ENCODE data around the gene CLECL1. TPM values are rescaled to one million over a fixed set of nuclear protein-coding genes. Genes with fewer than 3 reads are reported as not detected.
"Not testable (repeated sequence)": the region's sequence is repeated elsewhere in the genome, so short reads cannot be mapped to it uniquely, and the experiment has no call there.

The CLECL1 gene
- total and polyA plus RNA-seq, 2 of the 8 experiments (the other 6 are each of a cell fraction or from before 2014, with no cell fraction given), result not detected

GRCh38 chr12:9717070-9717925 lies 15.6 kb downstream of the CLECL1 start (continued):
- TF ChIP-seq YY1 (IDR thresholded peaks at IDR 0.05; ENCODE audit: low read depth, low read length), result no peak

- H2AFZ ChIP-seq (ENCODE audit: low read length); H4K5ac ChIP-seq (ENCODE audit: insufficient read length, low read depth, low read length); H3K14ac ChIP-seq (ENCODE audit: insufficient read length); H3K79me1 ChIP-seq (ENCODE audit: low read depth, low read length); H2BK20ac ChIP-seq (ENCODE audit: low read length); H3K23ac ChIP-seq (ENCODE audit: insufficient read length); H3K4me1 ChIP-seq (replicated peaks in 1 of 4; ENCODE audit: control insufficient read depth in 3 of 4, insufficient read depth in 4 of 4, low read length in 3 of 4); H2BK15ac ChIP-seq (ENCODE audit: low read length); H3K4me2 ChIP-seq (ENCODE audit: insufficient read depth in 1 of 2, low read depth in 2 of 2, low read length in 2 of 2); H3K23me2 ChIP-seq (ENCODE audit: low read depth, low read length); CTCF ChIA-PET (ENCODE audit: partially characterized antibody); H3K18ac ChIP-seq (ENCODE audit: extremely low read depth, low read length); H2BK5ac ChIP-seq (ENCODE audit: low read depth, low read length); H3K27ac ChIP-seq (ENCODE audit: low read depth, low read length); H3K36me3 ChIP-seq (ENCODE audit: control insufficient read depth in 2 of 4, insufficient read depth in 4 of 4, low read length in 3 of 4); FAIRE-seq; H4K91ac ChIP-seq (replicated peaks; ENCODE audit: insufficient read length, low read length); H2BK12ac ChIP-seq (ENCODE audit: low read depth, low read length); H3K9me3 ChIP-seq (ENCODE audit: insufficient read depth in 2 of 2, low read depth in 1 of 2, low read length in 1 of 2); H4K8ac ChIP-seq (ENCODE audit: extremely low read depth, insufficient read depth, low read length); H3K9ac ChIP-seq (replicated peaks in 1 of 4; ENCODE audit: extremely low read depth in 1 of 4, low read depth in 3 of 4, low read length in 3 of 4); H4K20me1 ChIP-seq (replicated peaks in 1 of 2; ENCODE audit: control insufficient read depth in 1 of 2, insufficient read depth in 2 of 2, low read length in 2 of 2); H3K4me3 ChIP-seq (ENCODE audit: extremely low read depth in 1 of 4, insufficient read depth in 2 of 4, low read depth in 3 of 4, low read length in 4 of 4); H2AK5ac ChIP-seq (ENCODE audit: low read depth, low read length); H3K56ac ChIP-seq (replicated peaks; ENCODE audit: insufficient read length, low read depth, low read length); DNase-seq (ENCODE audit: low read depth in 1 of 2, low spot score in 2 of 2); H3K27me3 ChIP-seq (replicated peaks in 1 of 4; ENCODE audit: control insufficient read depth in 3 of 4, extremely low read depth in 1 of 4, insufficient read depth in 3 of 4, low read length in 3 of 4); H2BK120ac ChIP-seq (replicated peaks; ENCODE audit: low read depth, low read length); H3K79me2 ChIP-seq (ENCODE audit: control insufficient read depth in 1 of 2, insufficient read depth in 2 of 2, low read length in 2 of 2); H3K4ac ChIP-seq (replicated peaks; ENCODE audit: insufficient read length, low read depth, low read length): not testable (repeated sequence)
- POLR2A ChIA-PET (ENCODE audit: partially characterized antibody), result interaction anchor here (2.5 kb wide), 1 partner anchor 13 kb away, joined by 6 read pairs; no protein-coding TSS in a partner anchor
- 85% methylated on average over 6 of the region's 6 CpGs; no CpG with 5 or more reads in 1 of the 2 experiments for WGBS, 2 experiments (ENCODE audit: extremely low coverage in 1 of 2, insufficient coverage in 1 of 2, insufficient read length in 1 of 2, insufficient replicate concordance in 2 of 2, low coverage in 1 of 2, low lambda C conversion rate in 2 of 2, missing lambda C conversion rate in 1 of 2)
These were observed 19.8 kb downstream of the CLECL1 start for GRCh38 chr12:9713032-9713558.
